K562 (cell line): ENCODE results near the gene FITM1. TPM values are rescaled to one million over a fixed set of nuclear protein-coding genes. Genes with fewer than 3 reads are reported as not detected.

Source experiments
- ATAC-seq: fragments of 200-7000 bp; cut with Tn5 transposase; 3 replicates; pipeline ENCODE4 v1.9.1; 2020; ENCODE audit warnings: moderate library complexity
- BruUV-seq: library from RNA; stranded (reverse); fragments of 400-500 nt; replicated peaks from 2 replicates; lab custom pipeline; 2021; lab: Mats Ljungman, UMichigan
- CTCF ChIA-PET: fragments of 300-600 bp; formaldehyde crosslinking; extraction: SDS; loops from one replicate; lab custom pipeline; 2021; ENCODE audit warnings: low intra/inter-chr PET ratio; lab: Yijun Ruan, JAX
- POLR2A ChIA-PET: fragments of 300-600, 350-650 bp; sonication (Branson Sonifier 250); formaldehyde crosslinking; extraction: SDS; loops from one replicate; lab custom pipeline; 2021; ENCODE audit warnings: antibody characterized with exemption, inconsistent platforms; lab: Yijun Ruan, JAX
- DNase-seq, 4 experiments: peaks; one replicate each; pipeline versions ENCODE4 v3.0.0 to v3.0.0-alpha.2; 2011 to 2018; ENCODE audit warnings: low spot score in 3 of 4, mixed read lengths in 3 of 4; ENCODE audit errors: extremely low read depth in 1 of 4
- FAIRE-seq: peaks from 2 replicates; lab custom pipeline; 2011; peaks lifted over from hg19 to GRCh38; lab: Jason Lieb, UNC
- H2AFZ ChIP-seq: 2 replicates; pipeline ENCODE4 v1.6.0; 2011; ENCODE audit warnings: low read depth, low read length, control low read depth, inconsistent platforms
- H3K27ac ChIP-seq: fragments of 200-600 bp; 3 replicates; pipeline ENCODE4 v1.8.0; 2011; ENCODE audit warnings: low read depth, mild to moderate bottlenecking, control low read depth, inconsistent platforms, low read length, moderate library complexity, mixed read lengths; ENCODE audit errors: extremely low read depth
- H3K27me3 ChIP-seq, 2 experiments: fragments of 300-600 bp in 1 of 2; 2 replicates in 1 of 2; 3 replicates in 1 of 2; pipeline versions ENCODE4 v1.6.0 to v1.8.0; 2011; ENCODE audit warnings: inconsistent platforms in 2 of 2, low read length in 2 of 2, mild to moderate bottlenecking in 1 of 2, mixed read lengths in 1 of 2, moderate library complexity in 1 of 2; ENCODE audit not compliant: control insufficient read depth in 2 of 2, insufficient read depth in 2 of 2
- H3K36me3 ChIP-seq: fragments of 300-600 bp; 3 replicates; pipeline ENCODE4 v1.8.0; 2011; ENCODE audit warnings: mild to moderate bottlenecking, low read length, inconsistent platforms; ENCODE audit not compliant: control insufficient read depth, insufficient read depth
- H3K4me1 ChIP-seq, 2 experiments: fragments of 200-600 bp in 1 of 2; replicated peaks in 1 of 2; 2 replicates in 1 of 2; 3 replicates in 1 of 2; pipeline versions ENCODE4 v1.5.1 to v1.8.0; 2011; ENCODE audit warnings: inconsistent platforms in 2 of 2, low read length in 2 of 2, mild to moderate bottlenecking in 1 of 2, mixed read lengths in 1 of 2, moderate library complexity in 1 of 2; ENCODE audit not compliant: control insufficient read depth in 2 of 2, insufficient read depth in 2 of 2
- H3K4me2 ChIP-seq: 2 replicates; pipeline ENCODE4 v1.6.1; 2011; ENCODE audit warnings: low read length, control low read depth, inconsistent platforms, mixed read lengths; ENCODE audit not compliant: insufficient read depth
- H3K4me3 ChIP-seq: fragments of 200-600 bp; sonication (generic), shearing (Covaris generic); 2 replicates; pipeline ENCODE4 v1.5.1; 2016; ENCODE audit warnings: control low read depth, inconsistent platforms
- H3K79me2 ChIP-seq: fragments of 200-600 bp; 3 replicates; pipeline ENCODE4 v1.8.0; 2011; ENCODE audit warnings: low read length, inconsistent platforms; ENCODE audit not compliant: control insufficient read depth, insufficient read depth
- H3K9ac ChIP-seq, 2 experiments: 2 replicates each; pipeline versions ENCODE4 v1.6.0 to v1.6.1; 2011; ENCODE audit warnings: low read depth in 2 of 2, low read length in 2 of 2, control low read depth in 1 of 2, inconsistent platforms in 1 of 2, mild to moderate bottlenecking in 1 of 2, mixed read lengths in 1 of 2; ENCODE audit not compliant: insufficient read depth in 1 of 2
- H3K9me1 ChIP-seq: one replicate; pipeline ENCODE4 v1.6.0; 2011; ENCODE audit warnings: inconsistent platforms, mild to moderate bottlenecking, low read length, moderate library complexity; ENCODE audit not compliant: control insufficient read depth, insufficient read depth
- H3K9me3 ChIP-seq: replicated peaks from 2 replicates; pipeline ENCODE4 v1.5.1; 2011; ENCODE audit warnings: low read depth, low read length, inconsistent platforms; ENCODE audit not compliant: control insufficient read depth, insufficient read depth
- H4K20me1 ChIP-seq: replicated peaks from 2 replicates; pipeline ENCODE4 v1.6.1; 2011; ENCODE audit warnings: low read length, inconsistent platforms, mixed read lengths; ENCODE audit not compliant: control insufficient read depth, insufficient read depth
- ARID1B ChIP-seq: fragments of 450-650 bp; IDR thresholded peaks from 2 replicates; pipeline ENCODE4 v1.6.1; 2016; ENCODE audit warnings: antibody characterized with exemption, mild to moderate bottlenecking, inconsistent platforms
- DIDO1 ChIP-seq: fragments of 450-650 bp; IDR thresholded peaks from 2 replicates; pipeline ENCODE4 v1.6.1; 2016; ENCODE audit warnings: low read depth, missing biosample characterization, missing genetic modification characterization
- EZH2 ChIP-seq: IDR thresholded peaks from 2 replicates; pipeline ENCODE4 v1.6.1; 2012; ENCODE audit warnings: low read depth, mild to moderate bottlenecking, inconsistent platforms, low read length, borderline replicate concordance
- FUS ChIP-seq: fragments of 200-400 bp; formaldehyde crosslinking; optimal IDR thresholded peaks from 2 replicates; pipeline ENCODE3; 2017; ENCODE audit warnings: low read depth, low read length
- HDAC1 ChIP-seq, 2 experiments: fragments of 450-650 bp; IDR thresholded peaks; 2 replicates each; pipeline ENCODE4 v1.6.1; 2016 to 2017; ENCODE audit warnings: inconsistent platforms in 1 of 2, mild to moderate bottlenecking in 1 of 2, moderate library complexity in 1 of 2
- KHSRP ChIP-seq: fragments of 450-650 bp; IDR thresholded peaks from 2 replicates; pipeline ENCODE4 v1.6.1; 2017
- MEF2D ChIP-seq: conservative IDR thresholded peaks from 2 replicates; pipeline ENCODE4 v1.6.1; 2016; ENCODE audit warnings: low read depth, missing genetic modification characterization, missing compliant biosample characterization
- MITF ChIP-seq: IDR thresholded peaks from 2 replicates; pipeline ENCODE4 v1.6.1; 2014; ENCODE audit warnings: antibody characterized with exemption
- MXD1 ChIP-seq: fragments of 250-450 bp; sonication (Bioruptor Pico); IDR thresholded peaks from 2 replicates; pipeline ENCODE4 v1.8.0; 2021; ENCODE audit warnings: borderline replicate concordance, mild to moderate bottlenecking, moderate library complexity; ENCODE audit not compliant: poor library complexity, severe bottlenecking
- RUNX1 ChIP-seq: sonication (generic); IDR thresholded peaks from 2 replicates; pipeline ENCODE4 v1.6.1; 2016; ENCODE audit warnings: antibody characterized with exemption, low read depth
- SIX5 ChIP-seq, 2 experiments: IDR thresholded peaks; 2 replicates each; pipeline ENCODE4 v1.6.1; 2011; ENCODE audit warnings: low read length in 2 of 2, borderline replicate concordance in 1 of 2, low read depth in 1 of 2, mild to moderate bottlenecking in 1 of 2, moderate library complexity in 1 of 2; ENCODE audit not compliant: insufficient read depth in 1 of 2
- SMARCB1 ChIP-seq: IDR thresholded peaks from 2 replicates; pipeline ENCODE4 v1.6.1; 2011; ENCODE audit warnings: improper control_type of control experiment, low read depth; ENCODE audit not compliant: insufficient read length
- TFAP4 ChIP-seq: sonication (generic); formaldehyde crosslinking; IDR thresholded peaks from 2 replicates; pipeline ENCODE4 v1.8.0; 2022; ENCODE audit warnings: missing genetic modification reagents, mild to moderate bottlenecking, moderate library complexity, borderline replicate concordance
- TSC22D4 ChIP-seq: fragments of 450-650 bp; IDR thresholded peaks from 2 replicates; pipeline ENCODE4 v1.6.1; 2016; ENCODE audit warnings: missing genetic modification characterization, missing biosample characterization, control low read depth
- ZNF263 ChIP-seq: sonication (generic); formaldehyde crosslinking; IDR thresholded peaks from 2 replicates; pipeline ENCODE4 v1.8.0; 2022; ENCODE audit warnings: mild to moderate bottlenecking, missing genetic modification reagents, borderline replicate concordance
- ZNF384 ChIP-seq: IDR thresholded peaks from 2 replicates; pipeline ENCODE4 v1.6.1; 2012; ENCODE audit warnings: low read depth, low read length, improper control_type of control experiment
- ZNF644 ChIP-seq: fragments of 200-800 bp; sonication (Bioruptor generic); IDR thresholded peaks from 2 replicates; pipeline ENCODE4 v1.6.1; 2016; ENCODE audit warnings: low read depth, missing genetic modification characterization, missing compliant biosample characterization
- WGBS: fragments of 100-300 bp; shearing (Covaris generic); methylation state at CpG from one replicate; pipeline ENCODE4 v1.1.6; 2016; ENCODE audit warnings: low coverage, mixed read lengths; ENCODE audit not compliant: insufficient coverage; ENCODE audit errors: missing lambda C conversion rate; 5-methylcytosine and 5-hydroxymethylcytosine counted together
- in situ Hi-C: fragments of 300-500 bp; cut with MboI; formaldehyde crosslinking; loops from 4 replicates; pipeline ENCODE4 v1.15.0; 2018; ENCODE audit warnings: inconsistent platforms, mixed read lengths
- intact Hi-C: fragments of 100-400 bp; cut with micrococcal nuclease; formaldehyde crosslinking; loops from 2 replicates; pipeline ENCODE4 v1.14.2; 2022
- polyA plus RNA-seq, 8 experiments: library from polyadenylated mRNA; depleted of rRNA in 4 of 8; stranded (reverse) in 5 of 8; unstranded in 3 of 8; fragments of >200 nt; fragmentation: Nextera tagmentation in 2 of 8; fragmentation: Illumina TruSeq in 1 of 8; extraction: Ambion mirVana in 2 of 8; extraction: Trizol in 1 of 8; gene quantifications; 2 replicates each; pipeline versions ENCODE4 v1.2.1 to v1.2.3, GENCODE V29; 2011 to 2014; ENCODE audit warnings: inconsistent platforms in 1 of 8, missing spikeins in 1 of 8
- total RNA-seq, 7 experiments: library from RNA; depleted of rRNA in 6 of 7; stranded (reverse); fragments of >200 nt in 6 of 7; fragmentation: Illumina TruSeq in 2 of 7; extraction: Trizol in 2 of 7; gene quantifications; 2 replicates each; pipeline versions ENCODE4 v1.2.1 to v1.2.3, GENCODE V29; 2011 to 2021; ENCODE audit warnings: low replicate concordance in 1 of 7

The FITM1 gene
- total and polyA plus RNA-seq, 9 of the 15 experiments (the other 6 are each of a cell fraction or from before 2014, with no cell fraction given) = 0.09 to 0.20 TPM; not detected in 7

- no peak for ATAC-seq
- intact Hi-C loops (no loop called here), in situ Hi-C loops (no loop called here)
- ChIA-PET POLR2A (interaction anchor here (0.7 kb wide), 1 partner anchor 11 kb away, joined by 3 read pairs; the partner anchor contains the start of gene PSME2), CTCF (no interaction called here)
- no peak overlapping the region for H3K4me2 ChIP-seq
- H3K9me3 ChIP-seq = no peaks in the 10 kb centered on the region
- BruUV-seq = no TSS peak
- no peak overlapping the region for H2AFZ ChIP-seq
- no peaks in the 10 kb centered on the region for H4K20me1 ChIP-seq
- H3K9me1 ChIP-seq = no peaks in the 10 kb centered on the region
- H3K27me3 ChIP-seq = no peaks in the 10 kb centered on the region
- peaks cover 10% of the 10 kb centered on the region; the same call in 2 of the 3 replicates for H3K79me2 ChIP-seq
- peaks cover 10 to 23% of the 10 kb centered on the region in 2 experiments; a peak in 4 of 5 replicates for H3K4me1 ChIP-seq
- no peak overlapping the region for H3K9ac ChIP-seq
- no peak for DNase-seq
- no peak overlapping the region for H3K4me3 ChIP-seq
- no peak for TF ChIP-seq TFAP4
- no peak for TF ChIP-seq FUS
- no peak for TF ChIP-seq ARID1B
- TF ChIP-seq SMARCB1 = no peak
- TF ChIP-seq MITF = no peak
- no peak for TF ChIP-seq ZNF263 (CRISPR knock-in tag)
- no peak for TF ChIP-seq KHSRP
- no peak for TF ChIP-seq ZNF384
- TF ChIP-seq SIX5 (IDR thresholded peaks at IDR 0.05; ENCODE audit: borderline replicate concordance in 1 of 2, insufficient read depth in 1 of 2, low read depth in 1 of 2, low read length in 2 of 2) = no peak
- no peak for TF ChIP-seq RUNX1
- no peak for TF ChIP-seq MXD1
- no peak for TF ChIP-seq MEF2D (tag)
- TF ChIP-seq TSC22D4 (tag) = no peak
- no peak for TF ChIP-seq DIDO1 (tag)
- TF ChIP-seq ZNF644 = no peak
- no peak for TF ChIP-seq HDAC1 (IDR thresholded peaks at IDR 0.05)
- no peak for TF ChIP-seq EZH2
- peaks cover 58% of the 10 kb centered on the region; the same call in 2 of the 3 replicates for H3K36me3 ChIP-seq
- 94% methylated on average over 8 of the region's 12 CpGs for WGBS
- FAIRE-seq = no peak
- H3K27ac ChIP-seq = no peak overlapping the region
Measured at GRCh38 chr14:24157331-24157730, 26.9 kb downstream of the FITM1 start.
